22Rv1 (cell line): ENCODE measurements around the gene DNMBP.
A peak's percentile ranks its signal among the peaks of the same experiment; 100 is the strongest.

Experiments used
- H3K27ac ChIP-seq: fragments of 450-650 bp; 2 replicates; pipeline ENCODE4 v1.5.1; 2017
- ZFX ChIP-seq: fragments of 450-650 bp; IDR thresholded peaks from 2 replicates; pipeline ENCODE4 v1.6.1; 2017; ENCODE audit warnings: antibody characterized with exemption, borderline replicate concordance
- TF ChIP-seq, protein P1 (sequence below): fragments of 450-650 bp; IDR thresholded peaks from 2 replicates; pipeline ENCODE4 v1.5.1; 2017; ENCODE audit warnings: mild to moderate bottlenecking

Gene DNMBP

DNA sequence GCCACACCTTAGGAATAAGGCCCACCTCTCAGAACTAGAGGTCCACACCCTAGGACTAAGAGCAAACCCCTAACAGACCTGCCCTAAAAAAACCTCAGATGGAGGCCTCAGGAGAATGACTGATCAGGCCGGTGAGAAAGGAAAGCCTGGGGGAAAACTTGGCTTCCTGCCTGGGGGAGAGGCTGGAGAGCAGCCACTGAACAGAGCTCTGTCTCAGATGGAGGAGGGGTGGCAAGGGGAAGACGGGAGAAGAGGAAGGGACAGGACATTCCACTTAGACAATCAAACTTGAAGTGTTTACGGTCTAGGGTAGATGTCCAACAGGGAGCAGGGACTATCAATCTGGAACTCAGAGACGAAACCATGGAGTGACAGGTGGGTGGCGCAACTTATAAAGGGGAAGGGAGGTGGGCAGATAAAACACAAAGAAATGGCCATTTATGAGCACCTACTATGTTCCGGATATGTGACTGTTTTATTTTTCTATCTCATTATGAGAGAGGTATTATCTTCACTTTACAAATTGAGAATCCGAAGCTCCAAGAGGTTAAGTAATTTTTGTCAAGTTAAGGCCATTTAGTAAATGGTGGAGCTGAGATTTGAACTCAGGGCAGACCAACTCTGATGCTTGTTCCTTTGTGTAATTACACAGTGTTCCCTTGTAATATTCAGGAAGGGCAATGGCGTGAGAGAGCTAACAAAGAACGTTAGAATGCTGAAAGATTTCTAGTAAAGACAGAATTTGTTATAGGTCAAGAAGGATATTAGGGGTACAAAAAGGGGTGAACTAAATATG, 82.6 kb downstream of the DNMBP start:
- no peak overlapping the region for H3K27ac ChIP-seq
- TF ChIP-seq ZFX: no peak
- TF ChIP-seq, protein P1, sequence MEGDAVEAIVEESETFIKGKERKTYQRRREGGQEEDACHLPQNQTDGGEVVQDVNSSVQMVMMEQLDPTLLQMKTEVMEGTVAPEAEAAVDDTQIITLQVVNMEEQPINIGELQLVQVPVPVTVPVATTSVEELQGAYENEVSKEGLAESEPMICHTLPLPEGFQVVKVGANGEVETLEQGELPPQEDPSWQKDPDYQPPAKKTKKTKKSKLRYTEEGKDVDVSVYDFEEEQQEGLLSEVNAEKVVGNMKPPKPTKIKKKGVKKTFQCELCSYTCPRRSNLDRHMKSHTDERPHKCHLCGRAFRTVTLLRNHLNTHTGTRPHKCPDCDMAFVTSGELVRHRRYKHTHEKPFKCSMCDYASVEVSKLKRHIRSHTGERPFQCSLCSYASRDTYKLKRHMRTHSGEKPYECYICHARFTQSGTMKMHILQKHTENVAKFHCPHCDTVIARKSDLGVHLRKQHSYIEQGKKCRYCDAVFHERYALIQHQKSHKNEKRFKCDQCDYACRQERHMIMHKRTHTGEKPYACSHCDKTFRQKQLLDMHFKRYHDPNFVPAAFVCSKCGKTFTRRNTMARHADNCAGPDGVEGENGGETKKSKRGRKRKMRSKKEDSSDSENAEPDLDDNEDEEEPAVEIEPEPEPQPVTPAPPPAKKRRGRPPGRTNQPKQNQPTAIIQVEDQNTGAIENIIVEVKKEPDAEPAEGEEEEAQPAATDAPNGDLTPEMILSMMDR: no peak

GRCh38 chr10:99924451-99925255, 85.1 kb downstream of the DNMBP start:
- no peak for TF ChIP-seq ZFX
- TF ChIP-seq, protein P1: no peak
- H3K27ac ChIP-seq: peak overlapping the region; percentile 15; the same call in 1 of the 2 replicates

GRCh38 chr10:99921948-99922347, 87.8 kb downstream of the DNMBP start:
- H3K27ac ChIP-seq: no peak overlapping the region
- no peak for TF ChIP-seq ZFX
- TF ChIP-seq, protein P1: no peak

- TF ChIP-seq, protein P1: no peak
- no peak for TF ChIP-seq ZFX
- H3K27ac ChIP-seq: no peak overlapping the region
Observed at GRCh38 chr10:99920901-99921300, 88.8 kb downstream of the DNMBP start.

DNA sequence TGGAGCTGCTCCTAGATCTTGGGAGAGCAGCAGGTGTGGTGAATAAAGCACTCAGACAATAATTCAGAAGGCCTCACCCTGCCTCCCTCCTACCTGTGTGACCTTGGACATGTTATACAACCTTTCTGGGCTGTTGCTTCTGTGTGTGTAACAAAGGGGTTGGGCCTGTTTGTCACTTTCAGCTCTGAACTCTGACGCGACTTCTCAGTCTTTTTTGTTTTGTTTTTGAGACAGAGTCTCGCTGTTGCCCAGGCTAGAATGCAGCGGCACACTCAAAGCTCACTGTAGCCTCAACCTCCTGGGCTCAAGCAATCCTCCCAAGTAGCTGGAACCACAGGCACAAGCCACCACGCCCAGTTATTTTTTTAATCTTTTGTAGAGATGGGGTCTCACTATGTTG, 89.3 kb downstream of the DNMBP start:
- H3K27ac ChIP-seq: no peak overlapping the region
- TF ChIP-seq, protein P1: no peak
- TF ChIP-seq ZFX: no peak

- H3K27ac ChIP-seq: peak overlapping the region; percentile 46
- TF ChIP-seq ZFX: no peak
- TF ChIP-seq, protein P1: no peak
Observed at GRCh38 chr10:99917963-99918825, 91.6 kb downstream of the DNMBP start.
